K562 (cell line): ENCODE measurements around the gene NPNT. TPM values are rescaled to one million over a fixed set of nuclear protein-coding genes. Genes with fewer than 3 reads are reported as not detected.

Experiments used
- ATAC-seq: fragments of 200-7000 bp; cut with Tn5 transposase; 3 replicates; pipeline ENCODE4 v1.9.1; 2020; ENCODE audit warnings: moderate library complexity
- BruUV-seq: library from RNA; stranded (reverse); fragments of 400-500 nt; replicated peaks from 2 replicates; lab custom pipeline; 2021; lab: Mats Ljungman, UMichigan
- CTCF ChIA-PET: fragments of 300-600 bp; formaldehyde crosslinking; extraction: SDS; loops from one replicate; lab custom pipeline; 2021; ENCODE audit warnings: low intra/inter-chr PET ratio; lab: Yijun Ruan, JAX
- POLR2A ChIA-PET: fragments of 300-600, 350-650 bp; sonication (Branson Sonifier 250); formaldehyde crosslinking; extraction: SDS; loops from one replicate; lab custom pipeline; 2021; ENCODE audit warnings: antibody characterized with exemption, inconsistent platforms; lab: Yijun Ruan, JAX
- DNase-seq, 4 experiments: peaks; one replicate each; pipeline versions ENCODE4 v3.0.0 to v3.0.0-alpha.2; 2011 to 2018; ENCODE audit warnings: low spot score in 3 of 4, mixed read lengths in 3 of 4; ENCODE audit errors: extremely low read depth in 1 of 4
- FAIRE-seq: peaks from 2 replicates; lab custom pipeline; 2011; peaks lifted over from hg19 to GRCh38; lab: Jason Lieb, UNC
- H2AFZ ChIP-seq: 2 replicates; pipeline ENCODE4 v1.6.0; 2011; ENCODE audit warnings: low read depth, low read length, control low read depth, inconsistent platforms
- H3K27ac ChIP-seq: fragments of 200-600 bp; 3 replicates; pipeline ENCODE4 v1.8.0; 2011; ENCODE audit warnings: low read depth, mild to moderate bottlenecking, control low read depth, inconsistent platforms, low read length, moderate library complexity, mixed read lengths; ENCODE audit errors: extremely low read depth
- H3K27me3 ChIP-seq, 2 experiments: fragments of 300-600 bp in 1 of 2; 2 replicates in 1 of 2; 3 replicates in 1 of 2; pipeline versions ENCODE4 v1.6.0 to v1.8.0; 2011; ENCODE audit warnings: inconsistent platforms in 2 of 2, low read length in 2 of 2, mild to moderate bottlenecking in 1 of 2, mixed read lengths in 1 of 2, moderate library complexity in 1 of 2; ENCODE audit not compliant: control insufficient read depth in 2 of 2, insufficient read depth in 2 of 2
- H3K36me3 ChIP-seq: fragments of 300-600 bp; 3 replicates; pipeline ENCODE4 v1.8.0; 2011; ENCODE audit warnings: mild to moderate bottlenecking, low read length, inconsistent platforms; ENCODE audit not compliant: control insufficient read depth, insufficient read depth
- H3K4me1 ChIP-seq, 2 experiments: fragments of 200-600 bp in 1 of 2; replicated peaks in 1 of 2; 2 replicates in 1 of 2; 3 replicates in 1 of 2; pipeline versions ENCODE4 v1.5.1 to v1.8.0; 2011; ENCODE audit warnings: inconsistent platforms in 2 of 2, low read length in 2 of 2, mild to moderate bottlenecking in 1 of 2, mixed read lengths in 1 of 2, moderate library complexity in 1 of 2; ENCODE audit not compliant: control insufficient read depth in 2 of 2, insufficient read depth in 2 of 2
- H3K4me2 ChIP-seq: 2 replicates; pipeline ENCODE4 v1.6.1; 2011; ENCODE audit warnings: low read length, control low read depth, inconsistent platforms, mixed read lengths; ENCODE audit not compliant: insufficient read depth
- H3K4me3 ChIP-seq: fragments of 200-600 bp; sonication (generic), shearing (Covaris generic); 2 replicates; pipeline ENCODE4 v1.5.1; 2016; ENCODE audit warnings: control low read depth, inconsistent platforms
- H3K79me2 ChIP-seq: fragments of 200-600 bp; 3 replicates; pipeline ENCODE4 v1.8.0; 2011; ENCODE audit warnings: low read length, inconsistent platforms; ENCODE audit not compliant: control insufficient read depth, insufficient read depth
- H3K9ac ChIP-seq, 2 experiments: 2 replicates each; pipeline versions ENCODE4 v1.6.0 to v1.6.1; 2011; ENCODE audit warnings: low read depth in 2 of 2, low read length in 2 of 2, control low read depth in 1 of 2, inconsistent platforms in 1 of 2, mild to moderate bottlenecking in 1 of 2, mixed read lengths in 1 of 2; ENCODE audit not compliant: insufficient read depth in 1 of 2
- H3K9me1 ChIP-seq: one replicate; pipeline ENCODE4 v1.6.0; 2011; ENCODE audit warnings: inconsistent platforms, mild to moderate bottlenecking, low read length, moderate library complexity; ENCODE audit not compliant: control insufficient read depth, insufficient read depth
- H3K9me3 ChIP-seq: replicated peaks from 2 replicates; pipeline ENCODE4 v1.5.1; 2011; ENCODE audit warnings: low read depth, low read length, inconsistent platforms; ENCODE audit not compliant: control insufficient read depth, insufficient read depth
- H4K20me1 ChIP-seq: replicated peaks from 2 replicates; pipeline ENCODE4 v1.6.1; 2011; ENCODE audit warnings: low read length, inconsistent platforms, mixed read lengths; ENCODE audit not compliant: control insufficient read depth, insufficient read depth
- E2F1 ChIP-seq: sonication (generic); formaldehyde crosslinking; IDR thresholded peaks from 2 replicates; pipeline ENCODE4 v1.8.1; 2023; ENCODE audit warnings: mild to moderate bottlenecking, missing genetic modification reagents, moderate library complexity
- FOXJ2 ChIP-seq: fragments of 200-800 bp; sonication (Bioruptor generic); IDR thresholded peaks from 2 replicates; pipeline ENCODE4 v1.6.1; 2016; ENCODE audit warnings: missing genetic modification characterization, missing compliant biosample characterization
- HNRNPH1 ChIP-seq: fragments of 200-400 bp; formaldehyde crosslinking; optimal IDR thresholded peaks from 2 replicates; pipeline ENCODE3; 2017; ENCODE audit warnings: low read depth, mild to moderate bottlenecking, low read length, moderate library complexity
- LARP7 ChIP-seq: fragments of 450-650 bp; IDR thresholded peaks from 2 replicates; pipeline ENCODE4 v1.6.1; 2016
- MAX ChIP-seq: sonication (generic); formaldehyde crosslinking; IDR thresholded peaks from 2 replicates; pipeline ENCODE4 v1.9.0; 2022; ENCODE audit warnings: mild to moderate bottlenecking, missing genetic modification reagents
- PML ChIP-seq: IDR thresholded peaks from 2 replicates; pipeline ENCODE4 v1.6.1; 2012; ENCODE audit warnings: low read length, inconsistent platforms
- RNF2 ChIP-seq: sonication (generic); IDR thresholded peaks from 2 replicates; pipeline ENCODE4 v1.6.1; 2016
- RREB1 ChIP-seq: fragments of 250-450 bp; sonication (Bioruptor Pico); IDR thresholded peaks from 2 replicates; pipeline ENCODE4 v1.4.0; 2020
- SAFB2 ChIP-seq: fragments of 200-400 bp; formaldehyde crosslinking; IDR thresholded peaks from 2 replicates; pipeline ENCODE4 v1.6.1; 2018; ENCODE audit warnings: borderline replicate concordance, low read length, low read depth, moderate library complexity; ENCODE audit not compliant: severe bottlenecking
- SRSF7 ChIP-seq: fragments of 200-400 bp; formaldehyde crosslinking; optimal IDR thresholded peaks from 2 replicates; pipeline ENCODE3; 2017; ENCODE audit warnings: mild to moderate bottlenecking, low read depth, low read length
- ZBTB43 ChIP-seq: sonication (generic); formaldehyde crosslinking; IDR thresholded peaks from 2 replicates; pipeline ENCODE4 v1.8.0; 2023; ENCODE audit warnings: mild to moderate bottlenecking, missing genetic modification reagents
- ZNF282 ChIP-seq: sonication (generic); formaldehyde crosslinking; IDR thresholded peaks from 2 replicates; pipeline ENCODE4 v1.8.1; 2023; ENCODE audit warnings: missing genetic modification reagents
- ZNF561 ChIP-seq: fragments of 450-650 bp; formaldehyde crosslinking; conservative IDR thresholded peaks from 2 replicates; pipeline ENCODE4 v1.4.0; 2020; ENCODE audit warnings: mild to moderate bottlenecking, moderate library complexity
- WGBS: fragments of 100-300 bp; shearing (Covaris generic); methylation state at CpG from one replicate; pipeline ENCODE4 v1.1.6; 2016; ENCODE audit warnings: low coverage, mixed read lengths; ENCODE audit not compliant: insufficient coverage; ENCODE audit errors: missing lambda C conversion rate; 5-methylcytosine and 5-hydroxymethylcytosine counted together
- in situ Hi-C: fragments of 300-500 bp; cut with MboI; formaldehyde crosslinking; loops from 4 replicates; pipeline ENCODE4 v1.15.0; 2018; ENCODE audit warnings: inconsistent platforms, mixed read lengths
- intact Hi-C: fragments of 100-400 bp; cut with micrococcal nuclease; formaldehyde crosslinking; loops from 2 replicates; pipeline ENCODE4 v1.14.2; 2022
- polyA plus RNA-seq, 8 experiments: library from polyadenylated mRNA; depleted of rRNA in 4 of 8; stranded (reverse) in 5 of 8; unstranded in 3 of 8; fragments of >200 nt; fragmentation: Nextera tagmentation in 2 of 8; fragmentation: Illumina TruSeq in 1 of 8; extraction: Ambion mirVana in 2 of 8; extraction: Trizol in 1 of 8; gene quantifications; 2 replicates each; pipeline versions ENCODE4 v1.2.1 to v1.2.3, GENCODE V29; 2011 to 2014; ENCODE audit warnings: inconsistent platforms in 1 of 8, missing spikeins in 1 of 8
- total RNA-seq, 7 experiments: library from RNA; depleted of rRNA in 6 of 7; stranded (reverse); fragments of >200 nt in 6 of 7; fragmentation: Illumina TruSeq in 2 of 7; extraction: Trizol in 2 of 7; gene quantifications; 2 replicates each; pipeline versions ENCODE4 v1.2.1 to v1.2.3, GENCODE V29; 2011 to 2021; ENCODE audit warnings: low replicate concordance in 1 of 7

The NPNT gene
- total and polyA plus RNA-seq, 9 of the 15 experiments (the other 6 are each of a cell fraction or from before 2014, with no cell fraction given), result 0.22 TPM; not detected in 8

- Histone ChIP-seq H4K20me1 (no peaks in the 10 kb centered on the region), H3K4me2 (no peak overlapping the region), H3K27ac (no peak overlapping the region), H3K9me3 (no peaks in the 10 kb centered on the region), H3K36me3 (no peaks in the 10 kb centered on the region), H3K9ac (no peak overlapping the region), H3K4me3 (no peak overlapping the region), H2AFZ (no peak overlapping the region), H3K27me3 (no peaks in the 10 kb centered on the region), H3K9me1 (no peaks in the 10 kb centered on the region), H3K79me2 (no peaks in the 10 kb centered on the region), H3K4me1 (no peaks in the 10 kb centered on the region)
- no peak for DNase-seq
- no TSS peak for BruUV-seq
- no peak for ATAC-seq
- intact Hi-C loops (no loop called here), in situ Hi-C loops (no loop called here)
- no peak for FAIRE-seq
- CTCF ChIA-PET, result no interaction called here
- POLR2A ChIA-PET, result no interaction called here
- 11% methylated on average over 2 of the region's 2 CpGs for WGBS
- no peak for TF ChIP-seq E2F1
- TF ChIP-seq PML, result no peak
- no peak for TF ChIP-seq RREB1 (CRISPR knock-in tag)
- TF ChIP-seq LARP7, result no peak
- no peak for TF ChIP-seq SAFB2
- no peak for TF ChIP-seq SRSF7
- no peak for TF ChIP-seq ZBTB43 (CRISPR knock-in tag)
- TF ChIP-seq HNRNPH1, result no peak
- TF ChIP-seq ZNF561 (CRISPR knock-in tag), result no peak
- no peak for TF ChIP-seq RNF2
- no peak for TF ChIP-seq MAX (CRISPR knock-in tag)
- no peak for TF ChIP-seq ZNF282 (CRISPR knock-in tag)
- no peak for TF ChIP-seq FOXJ2 (tag)
Measured at GRCh38 chr4:105989485-105990242, 94.4 kb downstream of the NPNT start.
